ENCODE data around the gene CMA1.
"Not testable (repeated sequence)": the region's sequence is repeated elsewhere in the genome, so short reads cannot be mapped to it uniquely, and the experiment has no call there.

The CMA1 gene, protein sequence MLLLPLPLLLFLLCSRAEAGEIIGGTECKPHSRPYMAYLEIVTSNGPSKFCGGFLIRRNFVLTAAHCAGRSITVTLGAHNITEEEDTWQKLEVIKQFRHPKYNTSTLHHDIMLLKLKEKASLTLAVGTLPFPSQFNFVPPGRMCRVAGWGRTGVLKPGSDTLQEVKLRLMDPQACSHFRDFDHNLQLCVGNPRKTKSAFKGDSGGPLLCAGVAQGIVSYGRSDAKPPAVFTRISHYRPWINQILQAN

DNA sequence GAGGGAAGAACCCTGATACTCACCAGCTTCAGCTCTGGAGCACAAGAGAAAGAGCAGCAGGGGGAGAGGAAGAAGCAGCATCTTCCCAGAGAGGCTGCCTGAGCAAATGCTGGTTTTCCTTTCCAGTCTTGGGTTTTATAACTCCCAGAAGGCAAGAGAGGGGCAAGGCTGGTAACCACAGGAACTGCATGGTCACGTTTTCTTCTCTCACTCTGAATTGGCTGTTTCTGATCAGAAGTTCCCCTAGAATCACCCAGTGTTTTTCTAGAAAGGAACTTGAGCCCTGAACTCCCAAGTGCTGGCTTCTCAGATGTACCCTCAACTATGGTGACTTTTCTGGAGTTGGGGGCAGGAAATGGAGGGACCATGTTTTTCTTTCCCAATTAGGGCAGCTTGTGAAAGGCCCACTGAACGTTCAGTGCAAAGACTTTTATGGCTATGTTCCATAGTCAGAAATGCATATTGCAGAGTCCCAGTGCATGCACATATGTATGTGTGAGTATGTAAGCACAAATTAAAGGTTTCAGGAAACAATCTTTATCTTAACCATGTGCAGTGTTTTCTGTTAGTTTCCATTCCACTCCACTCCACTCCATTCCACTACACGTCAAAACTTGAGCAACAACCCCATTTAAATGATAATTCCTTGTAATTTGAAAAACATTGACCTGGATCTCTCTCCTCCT is at the start of gene CMA1:
TSS of gene CMA1 (minus strand) at position 111 of the 686 bp plus-strand sequence. CDS start at position 81, 30 bp downstream.
- no peak within 1 kb of the TSS for H3K27ac ChIP-seq (ENCODE audit: low read depth, low read length)
- no peaks in the 10 kb centered on the region for H3K27me3 ChIP-seq (ENCODE audit: control insufficient read depth in 5 of 5, insufficient read depth in 4 of 5, low read length in 5 of 5)
- no peak within 1 kb of the TSS for H3K4me3 ChIP-seq (ENCODE audit: low read depth in 1 of 5, low read length in 5 of 5)
- no peak within 1 kb of the TSS for H3K9ac ChIP-seq (ENCODE audit: low read length in 5 of 5)
- H3K9me3 ChIP-seq (ENCODE audit: control insufficient read depth in 5 of 5, low read length in 5 of 5), result peaks cover 0 to 3% (median 0%) of the 10 kb centered on the region in 5 donors
- no peaks in the 10 kb centered on the region for H3K4me1 ChIP-seq (ENCODE audit: control insufficient read depth in 5 of 5, insufficient read depth in 5 of 5, low read length in 5 of 5)
- no peaks in the 10 kb centered on the region for H3K36me3 ChIP-seq (ENCODE audit: control insufficient read depth in 5 of 5, insufficient read depth in 5 of 5, low read length in 5 of 5)

DNA sequence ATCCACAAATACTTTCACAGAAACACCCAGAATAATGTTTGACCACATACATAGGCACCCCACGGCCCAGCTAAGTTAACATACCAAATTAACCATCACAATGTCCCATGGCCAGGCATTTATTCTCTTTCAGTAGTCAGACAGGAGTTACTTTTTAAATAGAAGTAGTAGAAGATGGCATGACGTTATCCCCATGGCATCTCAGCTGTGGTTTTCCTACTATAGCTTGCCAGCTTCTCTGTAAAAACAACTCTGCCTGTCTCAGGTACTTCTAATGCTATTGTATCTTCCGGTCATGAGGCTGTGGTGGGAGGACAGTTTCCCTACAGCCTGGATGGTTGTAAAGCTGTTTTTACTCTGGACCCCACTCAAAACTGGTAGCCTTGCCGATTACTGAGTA is 48.7 kb upstream of the CMA1 start:
- H3K27me3 ChIP-seq (ENCODE audit: control insufficient read depth in 5 of 5, insufficient read depth in 4 of 5, low read length in 5 of 5), result no peaks in the 10 kb centered on the region
- H3K4me3 ChIP-seq (ENCODE audit: low read depth in 1 of 5, low read length in 5 of 5), result no peak overlapping the region
- no peak overlapping the region for H3K27ac ChIP-seq (ENCODE audit: low read depth, low read length)
- no peaks in the 10 kb centered on the region for H3K4me1 ChIP-seq (ENCODE audit: control insufficient read depth in 5 of 5, insufficient read depth in 5 of 5, low read length in 5 of 5)
- H3K9ac ChIP-seq (ENCODE audit: low read length in 5 of 5), result no peak overlapping the region
- peaks cover 0 to 4% (median 2%) of the 10 kb centered on the region in 5 donors for H3K9me3 ChIP-seq (ENCODE audit: control insufficient read depth in 5 of 5, low read length in 5 of 5)
- H3K36me3 ChIP-seq (ENCODE audit: control insufficient read depth in 5 of 5, insufficient read depth in 5 of 5, low read length in 5 of 5), result no peaks in the 10 kb centered on the region

GRCh38 chr14:24549064-24549463 is 41.0 kb upstream of the CMA1 start:
- H3K27me3 ChIP-seq (ENCODE audit: control insufficient read depth in 5 of 5, insufficient read depth in 4 of 5, low read length in 5 of 5); H3K4me3 ChIP-seq (ENCODE audit: low read depth in 1 of 5, low read length in 5 of 5); H3K4me1 ChIP-seq (ENCODE audit: control insufficient read depth in 5 of 5, insufficient read depth in 5 of 5, low read length in 5 of 5); H3K9ac ChIP-seq (ENCODE audit: low read length in 5 of 5); H3K36me3 ChIP-seq (ENCODE audit: control insufficient read depth in 5 of 5, insufficient read depth in 5 of 5, low read length in 5 of 5); H3K27ac ChIP-seq (ENCODE audit: low read depth, low read length): not testable (repeated sequence)
- peaks cover 0 to 23% (median 9%) of the 10 kb centered on the region in 5 donors for H3K9me3 ChIP-seq (ENCODE audit: control insufficient read depth in 5 of 5, low read length in 5 of 5)

- Histone ChIP-seq H3K27me3 (ENCODE audit: control insufficient read depth in 5 of 5, insufficient read depth in 4 of 5, low read length in 5 of 5) (no peaks in the 10 kb centered on the region), H3K9ac (ENCODE audit: low read length in 5 of 5) (no peak overlapping the region), H3K9me3 (ENCODE audit: control insufficient read depth in 5 of 5, low read length in 5 of 5) (peaks cover 0 to 8% (median 2%) of the 10 kb centered on the region in 5 donors), H3K36me3 (ENCODE audit: control insufficient read depth in 5 of 5, insufficient read depth in 5 of 5, low read length in 5 of 5) (no peaks in the 10 kb centered on the region), H3K27ac (ENCODE audit: low read depth, low read length) (no peak overlapping the region), H3K4me3 (ENCODE audit: low read depth in 1 of 5, low read length in 5 of 5) (no peak overlapping the region), H3K4me1 (ENCODE audit: control insufficient read depth in 5 of 5, insufficient read depth in 5 of 5, low read length in 5 of 5) (no peaks in the 10 kb centered on the region)
Observed at GRCh38 chr14:24542346-24542936, 34.4 kb upstream of the CMA1 start.

DNA sequence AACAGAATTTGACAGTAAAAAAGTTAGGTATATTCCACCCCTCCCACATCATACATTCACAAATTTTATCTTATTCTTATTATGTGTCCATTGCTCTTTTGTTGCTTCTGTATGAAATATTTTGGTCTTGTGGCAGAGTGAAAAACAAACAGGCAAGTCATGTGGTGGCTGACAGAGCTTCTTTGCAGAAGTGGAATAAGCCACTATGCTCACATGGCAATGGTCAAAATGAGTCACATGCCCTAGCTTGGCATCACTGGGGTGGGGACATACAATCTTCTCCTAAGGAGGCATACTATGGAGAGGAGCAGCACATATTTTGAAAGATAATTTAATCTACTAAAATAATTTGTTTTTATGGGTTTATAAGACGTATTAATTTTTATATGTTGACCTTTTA is 27.7 kb upstream of the CMA1 start:
- Histone ChIP-seq H3K4me1 (ENCODE audit: control insufficient read depth in 5 of 5, insufficient read depth in 5 of 5, low read length in 5 of 5) (no peaks in the 10 kb centered on the region), H3K9me3 (ENCODE audit: control insufficient read depth in 5 of 5, low read length in 5 of 5) (no peaks in the 10 kb centered on the region), H3K27ac (ENCODE audit: low read depth, low read length) (no peak overlapping the region), H3K36me3 (ENCODE audit: control insufficient read depth in 5 of 5, insufficient read depth in 5 of 5, low read length in 5 of 5) (no peaks in the 10 kb centered on the region), H3K9ac (ENCODE audit: low read length in 5 of 5) (no peak overlapping the region), H3K27me3 (ENCODE audit: control insufficient read depth in 5 of 5, insufficient read depth in 4 of 5, low read length in 5 of 5) (no peaks in the 10 kb centered on the region), H3K4me3 (ENCODE audit: low read depth in 1 of 5, low read length in 5 of 5) (no peak overlapping the region)

GRCh38 chr14:24534286-24534685 is 26.2 kb upstream of the CMA1 start:
- no peak overlapping the region for H3K4me3 ChIP-seq (ENCODE audit: low read depth in 1 of 5, low read length in 5 of 5)
- H3K27me3 ChIP-seq (ENCODE audit: control insufficient read depth in 5 of 5, insufficient read depth in 4 of 5, low read length in 5 of 5), result no peaks in the 10 kb centered on the region
- no peaks in the 10 kb centered on the region for H3K36me3 ChIP-seq (ENCODE audit: control insufficient read depth in 5 of 5, insufficient read depth in 5 of 5, low read length in 5 of 5)
- H3K27ac ChIP-seq (ENCODE audit: low read depth, low read length), result no peak overlapping the region
- no peaks in the 10 kb centered on the region for H3K9me3 ChIP-seq (ENCODE audit: control insufficient read depth in 5 of 5, low read length in 5 of 5)
- H3K4me1 ChIP-seq (ENCODE audit: control insufficient read depth in 5 of 5, insufficient read depth in 5 of 5, low read length in 5 of 5), result no peaks in the 10 kb centered on the region
- H3K9ac ChIP-seq (ENCODE audit: low read length in 5 of 5), result no peak overlapping the region

DNA sequence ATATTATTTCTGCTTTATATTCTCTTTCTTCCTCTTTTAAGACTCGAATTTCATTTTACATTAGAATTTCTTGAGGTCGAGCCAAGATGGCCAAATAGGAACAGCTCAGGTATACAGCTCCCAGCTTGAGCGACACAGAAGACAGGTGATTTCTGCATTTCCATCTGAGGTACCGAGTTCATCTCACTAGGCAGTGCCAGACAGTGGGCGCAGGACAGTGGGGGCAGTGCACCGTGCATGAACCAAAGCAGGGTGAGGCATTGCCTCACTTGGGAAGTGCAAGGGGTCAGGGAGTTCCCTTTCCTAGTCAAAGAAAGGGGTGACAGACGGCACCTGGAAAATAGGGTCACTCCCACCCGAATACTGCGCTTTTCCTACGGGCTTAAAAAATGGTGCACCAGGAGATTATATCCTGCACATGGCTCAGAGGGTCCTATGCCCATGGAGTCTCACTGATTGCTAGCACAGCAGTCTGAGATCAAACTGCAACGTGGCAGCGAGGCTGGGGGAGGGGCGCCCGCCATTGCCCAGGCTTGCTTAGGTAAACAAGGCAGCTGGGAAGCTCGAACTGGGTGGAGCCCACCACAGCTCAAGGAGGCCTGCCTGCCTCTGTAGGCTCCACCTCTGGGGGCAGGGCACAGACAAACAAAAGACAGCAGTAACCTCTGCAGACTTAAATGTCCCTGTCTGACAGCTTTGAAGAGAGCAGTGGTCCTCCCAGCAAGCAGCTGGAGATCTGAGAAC is 18.0 kb upstream of the CMA1 start:
- H3K4me3 ChIP-seq (ENCODE audit: low read depth in 1 of 5, low read length in 5 of 5); H3K36me3 ChIP-seq (ENCODE audit: control insufficient read depth in 5 of 5, insufficient read depth in 5 of 5, low read length in 5 of 5); H3K9ac ChIP-seq (ENCODE audit: low read length in 5 of 5); H3K9me3 ChIP-seq (ENCODE audit: control insufficient read depth in 5 of 5, low read length in 5 of 5); H3K27ac ChIP-seq (ENCODE audit: low read depth, low read length); H3K27me3 ChIP-seq (ENCODE audit: control insufficient read depth in 5 of 5, insufficient read depth in 4 of 5, low read length in 5 of 5); H3K4me1 ChIP-seq (ENCODE audit: control insufficient read depth in 5 of 5, insufficient read depth in 5 of 5, low read length in 5 of 5): not testable (repeated sequence)

DNA sequence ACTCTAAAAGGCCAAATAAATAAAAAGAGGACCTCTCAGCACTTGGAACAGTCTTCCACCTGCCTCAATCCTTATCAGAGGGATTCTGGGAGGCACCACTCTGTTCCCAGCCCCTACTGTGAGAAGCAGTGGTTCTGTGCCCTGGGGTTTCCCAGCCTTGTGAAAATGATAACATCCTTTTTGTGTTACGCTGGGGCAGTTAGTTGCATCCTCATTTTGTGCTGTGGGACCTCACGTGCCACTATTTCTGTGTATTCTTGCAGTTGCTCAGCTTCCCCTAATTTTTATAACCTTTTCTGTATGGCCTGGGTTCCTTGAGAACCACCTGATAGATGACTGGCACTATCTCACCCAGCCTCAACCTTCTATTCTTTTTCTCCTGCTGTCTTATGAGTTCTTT is 10.8 kb upstream of the CMA1 start:
- no peak overlapping the region for H3K27ac ChIP-seq (ENCODE audit: low read depth, low read length)
- H3K27me3 ChIP-seq (ENCODE audit: control insufficient read depth in 5 of 5, insufficient read depth in 4 of 5, low read length in 5 of 5), result no peaks in the 10 kb centered on the region
- no peak overlapping the region for H3K9ac ChIP-seq (ENCODE audit: low read length in 5 of 5)
- no peaks in the 10 kb centered on the region for H3K36me3 ChIP-seq (ENCODE audit: control insufficient read depth in 5 of 5, insufficient read depth in 5 of 5, low read length in 5 of 5)
- no peaks in the 10 kb centered on the region for H3K4me1 ChIP-seq (ENCODE audit: control insufficient read depth in 5 of 5, insufficient read depth in 5 of 5, low read length in 5 of 5)
- H3K4me3 ChIP-seq (ENCODE audit: low read depth in 1 of 5, low read length in 5 of 5), result no peak overlapping the region
- H3K9me3 ChIP-seq (ENCODE audit: control insufficient read depth in 5 of 5, low read length in 5 of 5), result no peaks in the 10 kb centered on the region

DNA sequence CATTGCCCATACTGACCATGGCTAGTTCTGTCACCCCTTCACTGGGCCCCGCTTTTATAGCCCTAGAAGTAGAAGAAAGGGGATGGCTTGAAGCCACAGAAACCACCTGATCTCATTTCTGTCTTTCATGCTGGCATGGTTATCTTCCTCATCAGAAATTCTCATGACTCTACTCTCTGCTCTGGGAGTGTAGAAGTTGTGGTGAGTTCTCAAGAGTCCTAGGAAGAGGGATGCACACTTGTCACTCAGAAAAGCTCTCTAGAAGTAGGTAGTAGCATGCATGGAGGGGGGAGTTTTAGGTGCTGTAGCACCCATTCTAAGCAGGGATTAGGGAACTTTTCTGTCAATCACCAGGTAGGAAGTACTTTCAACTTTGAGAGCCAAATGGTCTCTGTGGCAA is 6.1 kb upstream of the CMA1 start:
- Histone ChIP-seq H3K27ac (ENCODE audit: low read depth, low read length) (no peak overlapping the region), H3K27me3 (ENCODE audit: control insufficient read depth in 5 of 5, insufficient read depth in 4 of 5, low read length in 5 of 5) (no peaks in the 10 kb centered on the region), H3K4me1 (ENCODE audit: control insufficient read depth in 5 of 5, insufficient read depth in 5 of 5, low read length in 5 of 5) (no peaks in the 10 kb centered on the region), H3K9ac (ENCODE audit: low read length in 5 of 5) (no peak overlapping the region), H3K36me3 (ENCODE audit: control insufficient read depth in 5 of 5, insufficient read depth in 5 of 5, low read length in 5 of 5) (no peaks in the 10 kb centered on the region), H3K4me3 (ENCODE audit: low read depth in 1 of 5, low read length in 5 of 5) (no peak overlapping the region), H3K9me3 (ENCODE audit: control insufficient read depth in 5 of 5, low read length in 5 of 5) (peaks cover 0 to 3% (median 0%) of the 10 kb centered on the region in 5 donors)

DNA sequence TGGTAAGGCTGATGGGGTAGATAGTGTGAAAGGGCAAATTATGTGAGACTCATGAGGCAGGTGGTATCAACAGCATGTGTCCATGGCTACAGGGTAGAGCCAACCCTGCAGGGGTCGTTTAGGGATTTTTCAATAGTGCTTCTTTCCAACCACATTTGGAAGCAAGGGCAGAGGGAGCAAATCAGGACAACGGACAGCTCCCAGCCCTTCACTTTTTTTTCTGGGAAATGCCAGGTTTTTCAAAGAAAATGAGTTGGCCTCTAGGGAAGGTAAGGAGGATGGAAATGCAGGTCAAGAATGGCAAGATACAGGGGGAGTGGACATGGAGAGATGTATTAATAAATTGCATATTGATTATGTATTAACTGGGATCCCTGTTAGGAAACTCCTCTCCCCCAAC is 4.9 kb upstream of the CMA1 start:
- no peaks in the 10 kb centered on the region for H3K27me3 ChIP-seq (ENCODE audit: control insufficient read depth in 5 of 5, insufficient read depth in 4 of 5, low read length in 5 of 5)
- no peak overlapping the region for H3K9ac ChIP-seq (ENCODE audit: low read length in 5 of 5)
- no peak overlapping the region for H3K4me3 ChIP-seq (ENCODE audit: low read depth in 1 of 5, low read length in 5 of 5)
- H3K9me3 ChIP-seq (ENCODE audit: control insufficient read depth in 5 of 5, low read length in 5 of 5), result peaks cover 0 to 3% (median 0%) of the 10 kb centered on the region in 5 donors
- H3K36me3 ChIP-seq (ENCODE audit: control insufficient read depth in 5 of 5, insufficient read depth in 5 of 5, low read length in 5 of 5), result no peaks in the 10 kb centered on the region
- H3K4me1 ChIP-seq (ENCODE audit: control insufficient read depth in 5 of 5, insufficient read depth in 5 of 5, low read length in 5 of 5), result no peaks in the 10 kb centered on the region
- H3K27ac ChIP-seq (ENCODE audit: low read depth, low read length), result no peak overlapping the region
